OCI-M2 (cell line): ENCODE results near the gene EFHC1.

Experiments used
- DNase-seq: peaks from one replicate; lab custom pipeline; 2025; ENCODE audit not compliant: unreplicated experiment; lab: John Stamatoyannopoulos, UW

The EFHC1 gene

DNA sequence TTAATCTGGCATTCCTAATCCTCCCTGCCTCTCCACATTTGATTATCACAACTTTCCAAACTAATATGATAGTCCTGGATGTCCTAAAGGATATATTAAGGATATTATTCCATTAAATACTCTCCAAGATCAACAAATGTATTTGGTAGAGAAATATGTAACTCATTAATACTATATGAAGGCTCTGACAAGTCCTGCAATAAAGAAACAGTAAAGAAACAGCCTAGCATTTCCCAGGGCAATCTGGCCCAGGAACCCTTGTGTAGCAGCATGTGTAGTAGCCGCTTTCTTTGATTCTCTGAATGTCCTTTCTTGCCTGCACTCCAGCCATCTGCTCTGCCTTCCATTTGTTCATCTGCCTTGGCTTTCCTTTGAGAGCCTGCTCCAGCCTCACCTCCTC is 133.0 kb downstream of the EFHC1 start:
- DNase-seq, result no peak

DNA sequence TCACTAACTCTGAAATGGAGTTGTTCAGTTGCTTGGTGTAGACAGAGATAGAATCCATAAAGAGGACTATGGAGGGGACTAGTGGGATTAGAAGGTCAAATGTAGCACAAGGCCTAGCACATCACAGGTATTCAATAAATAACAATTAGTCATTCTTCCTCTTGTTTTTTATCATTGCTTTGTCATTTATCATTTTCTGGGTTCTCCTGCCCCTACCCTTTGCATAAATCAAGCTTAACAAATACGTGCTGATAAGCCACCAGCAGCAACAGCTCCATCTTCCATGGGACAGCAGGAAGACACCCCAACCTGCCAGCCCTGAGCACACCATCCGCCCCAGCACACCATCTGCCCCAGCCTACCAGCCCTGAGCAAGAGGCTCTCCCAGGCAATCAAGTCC is 133.6 kb downstream of the EFHC1 start:
- no peak for DNase-seq

DNA sequence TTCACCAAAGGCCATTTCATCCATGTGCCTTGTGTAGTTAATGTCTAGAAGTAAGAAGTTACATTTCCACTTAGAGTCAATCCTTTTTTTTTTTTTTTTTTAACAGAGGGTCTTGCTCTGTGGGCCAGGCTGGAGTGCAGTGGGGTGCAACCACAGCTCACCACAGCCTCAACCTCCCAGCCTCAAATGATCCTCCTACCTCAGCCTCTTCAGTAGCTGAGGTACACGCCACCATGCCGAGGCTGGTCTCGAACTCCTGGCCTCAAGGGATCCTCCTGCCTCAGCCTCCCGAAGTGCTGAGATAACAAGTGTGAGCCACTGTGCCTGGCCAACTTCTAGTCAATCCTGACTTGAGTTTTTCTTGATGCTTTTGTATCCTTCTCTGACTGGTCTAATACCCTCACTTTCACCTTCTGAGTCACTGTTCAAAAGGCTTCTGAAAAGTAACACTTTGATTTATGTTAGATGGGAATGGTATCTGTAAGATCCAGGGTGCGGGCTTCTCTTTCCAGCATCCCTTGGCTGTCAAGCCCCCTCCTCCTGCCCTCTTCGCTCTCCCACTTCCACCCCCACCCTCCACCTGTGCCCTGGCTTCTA is 134.6 kb downstream of the EFHC1 start:
- no peak for DNase-seq

DNA sequence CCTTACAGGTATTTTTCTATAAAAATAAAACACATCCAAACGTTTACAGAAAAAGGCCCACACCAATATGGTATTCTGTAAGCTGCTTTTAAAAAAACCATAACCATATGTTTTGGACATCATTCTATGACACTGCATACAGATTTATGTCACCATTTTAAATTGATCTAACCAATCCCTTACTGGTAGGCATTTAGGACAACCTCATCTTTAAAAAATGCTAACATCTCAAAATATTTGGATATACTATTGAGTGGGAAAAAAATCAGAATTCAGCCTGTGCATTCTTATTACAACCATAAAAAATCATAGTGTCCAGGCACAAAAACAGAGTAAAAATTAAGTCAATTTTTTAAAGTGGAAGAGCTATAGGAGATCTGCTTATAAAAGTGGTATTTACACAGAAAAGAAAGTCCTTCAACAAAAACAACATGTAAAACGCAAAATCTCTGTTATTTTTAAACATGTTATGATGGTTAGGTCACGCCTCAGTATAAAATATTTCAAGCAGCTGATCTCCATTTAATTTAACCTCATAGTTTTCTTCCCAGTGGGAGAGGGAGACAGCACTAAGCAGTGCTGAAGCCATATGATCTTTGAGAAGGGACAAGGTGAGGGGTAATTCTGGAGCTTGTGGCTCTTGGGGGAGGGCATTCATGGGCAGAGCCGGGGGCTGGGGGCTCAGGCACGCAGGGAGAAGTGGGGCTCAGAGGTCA is 135.5 kb downstream of the EFHC1 start:
- no peak for DNase-seq

DNA sequence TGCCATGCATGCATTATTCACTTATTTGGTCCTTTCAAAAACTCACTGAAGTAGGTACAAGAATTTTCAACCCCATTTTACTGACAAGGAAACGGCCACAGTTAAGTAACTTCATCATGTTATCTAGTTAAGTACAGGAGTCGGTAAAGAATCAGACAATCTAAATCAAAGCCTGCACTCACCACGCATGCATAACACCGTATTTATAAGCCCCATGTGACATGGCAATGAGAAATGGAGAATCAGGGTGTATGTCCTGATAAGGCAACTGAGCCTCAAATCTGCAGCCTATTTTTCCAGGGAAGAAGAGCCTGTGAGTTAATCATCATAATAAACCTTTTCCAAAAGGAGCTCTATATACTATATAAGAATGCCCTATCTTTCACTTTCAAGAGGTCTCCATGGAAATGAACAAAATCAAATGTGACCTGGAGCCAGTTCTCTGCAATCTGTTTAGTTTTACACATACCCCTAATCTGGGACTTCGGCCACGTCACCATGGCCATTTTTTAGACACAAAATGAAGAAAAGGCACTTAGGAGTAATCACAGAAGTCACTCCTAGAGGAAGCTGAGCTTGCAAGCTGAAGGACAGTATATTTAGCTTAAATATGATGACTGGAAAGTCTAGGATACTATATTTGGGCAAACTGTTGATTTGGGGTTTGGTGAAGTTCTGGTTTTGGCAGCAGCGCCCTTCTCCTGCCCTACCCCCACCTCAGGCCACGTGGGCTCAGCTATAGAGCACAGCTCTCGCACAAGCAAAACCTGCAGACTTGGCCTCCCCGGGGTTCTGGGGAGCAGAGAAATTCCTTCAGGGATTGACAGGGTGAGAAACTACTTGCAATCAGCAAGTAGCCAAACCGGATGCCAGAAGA is 137.5 kb downstream of the EFHC1 start:
- no peak for DNase-seq

DNA sequence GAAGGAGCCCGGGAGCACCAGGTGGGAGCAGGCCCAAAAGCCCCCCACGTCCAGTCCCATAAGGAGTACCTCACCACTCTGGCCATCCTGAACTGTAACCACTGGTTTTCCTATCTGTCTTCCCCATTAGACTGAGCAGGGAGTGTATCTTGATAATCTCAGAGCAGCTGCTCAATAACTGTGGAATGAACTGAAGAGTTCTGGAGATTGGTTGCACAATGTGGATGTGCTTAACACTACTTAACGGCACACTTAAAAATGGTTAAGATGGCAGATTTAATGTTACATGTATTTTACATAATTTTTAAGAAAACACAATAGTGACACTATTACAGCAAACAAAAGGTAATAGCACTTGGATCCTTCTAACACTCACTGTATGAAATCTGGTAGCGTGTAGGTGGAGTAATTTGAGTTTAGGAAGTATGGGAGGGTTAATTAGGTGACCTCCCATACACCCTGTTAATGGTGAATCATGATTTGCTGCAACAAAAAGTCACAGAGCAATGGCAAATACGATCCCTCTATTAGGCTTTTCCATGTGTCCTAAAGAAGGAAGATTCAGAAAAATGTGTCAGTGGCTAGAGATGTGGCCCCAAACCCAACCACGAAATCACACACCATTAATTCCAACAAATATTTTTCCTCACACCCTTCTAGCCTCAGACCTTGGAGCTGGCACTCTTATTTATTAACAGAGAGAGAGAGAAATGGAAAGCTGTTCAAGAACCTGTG is 138.3 kb downstream of the EFHC1 start:
- DNase-seq, result no peak

DNA sequence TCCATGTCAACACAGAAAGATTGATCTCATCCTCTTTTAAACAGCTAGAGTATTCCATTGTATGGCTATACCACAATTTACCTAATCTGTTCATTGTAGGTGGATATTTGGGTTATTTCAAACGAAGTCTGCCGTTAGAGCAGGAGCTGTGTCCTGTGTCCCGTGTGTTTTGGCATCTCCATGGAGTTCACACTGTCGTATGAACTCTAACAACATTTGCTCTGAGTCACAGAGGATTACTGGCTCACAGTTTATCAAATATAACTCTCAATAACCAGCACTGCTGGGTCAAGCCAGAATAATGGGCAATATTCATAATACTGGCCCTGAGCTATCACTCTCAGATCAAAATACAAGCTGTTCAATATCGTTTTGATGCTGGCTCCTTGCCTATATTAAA is 140.3 kb downstream of the EFHC1 start:
- DNase-seq, result no peak

DNA sequence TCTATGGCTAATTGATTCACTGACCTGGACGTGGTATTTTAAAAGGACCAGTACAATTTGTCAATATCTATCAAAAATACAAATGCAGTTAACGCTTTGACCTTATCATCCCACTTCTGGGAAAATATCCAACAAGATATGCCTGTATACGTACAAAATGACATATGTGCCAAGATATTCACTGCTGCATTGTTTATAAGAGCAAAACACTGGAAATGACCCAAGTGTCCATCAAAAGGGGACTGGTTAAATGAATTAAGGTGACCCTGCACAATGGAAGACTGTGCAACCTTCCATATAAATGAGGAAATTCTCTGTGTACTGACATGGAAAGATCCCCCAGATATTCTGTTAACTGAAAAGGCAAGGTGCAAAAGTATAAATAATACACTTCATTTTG is 142.8 kb downstream of the EFHC1 start:
- DNase-seq, result no peak

DNA sequence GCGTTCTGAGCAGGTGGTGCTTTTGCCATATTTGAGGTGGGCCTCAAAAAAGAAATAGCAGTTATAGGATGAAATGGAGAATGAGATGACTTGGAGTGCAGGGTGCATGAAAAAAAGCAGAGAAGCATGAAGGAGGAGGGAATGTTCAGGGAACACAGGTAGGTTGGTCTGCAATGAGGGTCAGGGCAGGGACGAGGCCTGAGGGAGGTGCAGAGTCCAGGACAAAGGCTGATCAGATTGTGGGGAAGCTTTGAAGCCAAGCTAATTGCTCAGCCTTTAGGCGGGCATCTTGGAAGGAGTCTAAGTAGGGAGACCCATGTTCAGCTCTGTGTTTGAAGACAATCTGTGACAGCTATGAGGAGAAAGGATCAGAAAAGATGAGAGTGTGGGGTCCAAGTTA is 144.7 kb downstream of the EFHC1 start:
- DNase-seq, result no peak

DNA sequence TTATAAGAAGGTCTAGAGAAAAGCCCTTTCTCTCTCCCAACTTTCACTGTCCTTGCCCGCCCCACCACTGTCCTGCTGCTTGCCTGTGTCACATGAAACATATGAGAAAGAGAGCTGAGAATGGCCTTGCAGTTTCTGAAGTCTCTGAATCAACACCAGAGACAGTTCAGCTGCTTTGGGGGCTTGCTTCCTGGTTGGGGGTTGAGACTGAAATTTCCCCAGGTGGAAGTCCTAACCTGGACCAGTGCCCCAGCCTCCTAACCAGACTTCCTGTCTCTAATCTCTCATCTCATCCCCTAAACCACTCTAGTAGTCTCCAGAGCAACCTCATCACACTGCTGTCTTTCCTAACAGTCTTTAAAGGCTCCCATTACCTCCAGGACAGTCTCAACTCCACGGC is 146.1 kb downstream of the EFHC1 start:
- DNase-seq, result no peak

DNA sequence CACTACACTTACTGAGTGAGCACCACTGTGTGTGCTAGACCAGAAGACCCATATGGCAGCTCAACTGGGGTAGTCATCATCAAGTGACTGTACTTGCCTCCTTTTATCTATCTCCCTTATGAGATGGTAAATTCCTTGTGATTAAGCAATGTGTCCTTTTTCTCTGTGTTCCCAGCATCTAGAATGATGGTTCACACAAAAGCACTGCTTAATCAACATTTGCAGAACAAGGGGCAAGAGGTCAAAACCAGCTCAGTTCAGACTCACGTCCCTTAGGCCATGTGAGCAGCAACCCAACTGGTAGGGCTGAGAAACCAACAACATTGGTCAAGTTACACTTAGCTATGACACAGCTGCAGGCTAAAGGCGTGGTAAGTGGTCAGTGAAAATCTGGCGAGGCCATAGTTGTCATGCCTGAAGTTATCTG is 146.7 kb downstream of the EFHC1 start:
- no peak for DNase-seq

DNA sequence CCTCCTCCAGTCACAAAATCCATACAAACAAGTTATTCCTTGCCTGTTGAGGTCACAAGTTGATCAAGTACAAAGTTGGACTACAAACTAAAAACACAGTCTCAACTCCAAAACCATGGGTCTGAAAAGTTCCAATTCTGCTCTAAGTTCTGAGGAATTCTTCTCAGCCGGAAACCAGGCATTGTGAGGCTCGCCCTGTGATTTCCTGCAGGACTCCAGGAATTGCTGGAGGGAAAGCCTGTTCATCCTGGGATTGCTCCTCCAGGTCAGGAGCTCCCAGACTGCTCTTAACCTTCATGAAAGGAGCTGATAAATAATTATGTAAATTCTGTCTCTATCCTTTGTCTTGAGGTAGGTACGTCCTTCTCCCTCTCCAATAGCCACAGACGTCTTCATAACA is 148.2 kb downstream of the EFHC1 start:
- no peak for DNase-seq

DNA sequence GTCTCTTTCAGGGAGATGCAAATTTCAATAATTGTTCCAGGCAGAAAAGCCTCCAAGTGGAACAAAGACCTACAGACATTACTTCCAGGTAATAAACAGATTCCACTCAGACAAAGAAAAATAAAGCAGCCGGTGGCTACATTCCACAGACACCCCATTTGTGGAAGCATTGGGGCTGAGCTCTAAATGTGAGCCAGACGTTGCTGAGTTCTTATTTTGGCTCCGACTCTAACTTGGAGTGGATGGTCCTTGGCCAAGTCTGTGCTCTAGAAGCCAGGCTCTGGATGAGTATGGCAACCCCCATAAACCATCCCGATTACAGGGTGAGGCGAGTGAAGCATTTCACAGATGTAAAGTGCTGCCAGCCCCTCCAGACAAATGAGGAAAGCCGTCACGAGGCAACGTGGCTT is 150.2 kb downstream of the EFHC1 start:
- no peak for DNase-seq

DNA sequence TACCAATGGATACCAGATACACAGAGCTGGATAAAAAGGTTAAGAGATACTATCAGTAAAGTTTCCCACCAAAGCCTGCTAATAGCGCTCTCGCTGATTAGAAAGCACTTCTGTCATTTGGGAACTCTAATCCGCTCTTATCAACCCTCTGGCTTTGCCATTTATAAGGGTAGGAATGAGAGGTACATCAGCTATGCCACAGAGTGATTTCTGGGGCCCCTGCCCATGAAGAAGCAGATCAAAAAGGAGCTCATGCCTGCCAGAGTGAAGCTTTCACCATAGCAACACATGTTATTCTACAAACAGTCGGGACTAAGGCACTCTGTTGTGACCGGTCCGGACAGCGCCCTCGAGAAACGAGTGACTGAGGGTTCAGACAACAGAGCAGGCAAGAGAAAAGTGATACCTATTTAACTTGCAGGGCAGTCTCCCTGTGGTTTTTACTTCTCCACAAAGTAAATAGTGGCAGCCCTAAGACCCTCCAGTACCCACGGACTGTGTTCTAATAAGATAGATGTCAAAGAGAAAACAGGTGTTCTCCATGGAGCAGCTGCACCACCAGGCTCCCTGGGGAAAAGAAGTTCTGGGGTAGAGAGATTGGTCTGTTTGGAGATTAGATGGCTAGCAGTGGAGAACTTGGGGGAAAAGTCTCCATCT is 151.1 kb downstream of the EFHC1 start:
- no peak for DNase-seq

DNA sequence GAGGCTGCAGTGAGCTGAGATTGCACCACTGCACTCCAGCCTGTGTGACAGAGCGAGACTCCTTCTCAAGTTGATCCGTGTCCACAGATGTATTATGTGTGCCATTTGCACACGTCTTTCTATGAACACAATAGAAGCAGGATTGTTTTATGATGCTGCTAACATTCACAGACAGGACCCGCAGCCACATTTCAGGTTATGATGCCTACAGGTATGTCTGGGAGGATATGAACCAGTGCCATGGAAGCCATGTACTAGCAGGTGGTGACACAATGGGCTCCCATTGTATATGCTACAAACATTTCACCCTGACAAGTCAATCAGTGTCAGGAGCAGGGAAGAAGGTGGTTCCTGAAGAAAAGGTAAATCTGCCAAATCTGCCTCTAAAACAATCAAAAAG is 152.4 kb downstream of the EFHC1 start:
- no peak for DNase-seq

DNA sequence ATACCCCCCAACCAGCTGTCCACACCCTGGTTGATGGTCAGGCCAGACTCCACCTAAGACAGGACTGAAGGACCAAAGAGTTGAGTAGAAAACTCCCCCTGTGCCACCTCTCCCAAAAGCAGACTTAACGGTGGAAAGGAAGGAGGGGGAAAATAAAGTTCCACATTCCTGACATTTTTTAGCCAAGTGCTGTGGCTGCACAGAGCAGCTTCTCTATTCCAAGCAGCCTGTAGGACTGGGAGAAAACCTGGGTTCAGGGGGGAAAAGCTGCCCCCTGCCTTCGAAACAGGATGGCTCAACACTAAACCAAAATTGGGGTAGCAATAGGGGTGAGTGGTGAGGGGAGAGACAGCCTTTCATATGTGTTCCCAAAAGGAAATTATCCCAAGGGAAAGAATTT is 153.2 kb downstream of the EFHC1 start:
- no peak for DNase-seq
